Right lobe of liver (tissue), 4 donors: ENCODE results near the gene RAP1GAP.
"Not testable (repeated sequence)": the region's sequence is repeated elsewhere in the genome, so short reads cannot be mapped to it uniquely, and the experiment has no call there.

Source experiments
- CTCF ChIP-seq, 4 donors: fragments of 200-600 bp in 3 of 4; fragments of 450-650 bp in 1 of 4; IDR thresholded peaks; one replicate each; pipeline versions ENCODE4 v1.5.1 to v1.8.0; 2016 to 2022; ENCODE audit warnings: antibody characterized with exemption in 4 of 4, mild to moderate bottlenecking in 2 of 4
- POLR2A ChIP-seq: fragments of 450-650 bp; IDR thresholded peaks from one replicate; pipeline ENCODE4 v1.6.1; 2017; ENCODE audit warnings: antibody characterized with exemption, mild to moderate bottlenecking
- donor health status: DM: no; HTN: no; CAD: no.
- donor health status: DM: no; HTN: no; CAD: no.
- donor health status: DM: no; HTN: yes; CAD: no.

GRCh38 chr1:21631590-21631943, 37.6 kb downstream of the RAP1GAP start:
- TF ChIP-seq POLR2A; CTCF (IDR thresholded peaks at IDR 0.05): not testable (repeated sequence)
